NCI-H187 (cell line): ENCODE results near the gene PHF20.
"Not testable (repeated sequence)": the region's sequence is repeated elsewhere in the genome, so short reads cannot be mapped to it uniquely, and the experiment has no call there.

Experiments
- DNase-seq, 2 experiments: peaks; one replicate each; lab custom pipeline; 2025; lab: John Stamatoyannopoulos, UW

The PHF20 gene

GRCh38 chr20:35739294-35740163 lies 32.3 kb upstream of the PHF20 start:
- DNase-seq: no peak

GRCh38 chr20:35741892-35742740 lies 29.7 kb upstream of the PHF20 start, which contains the start of gene RBM39:
TSS of gene RBM39 (minus strand) at chr20:35742260. CDS start at chr20:35740874, 1,386 bp downstream.
- peak; percentile 98 for DNase-seq

- DNase-seq: peak in 1 of 2 experiments; percentile 4
These were observed 28.9 kb upstream of the PHF20 start for GRCh38 chr20:35742741-35743523.

GRCh38 chr20:35743693-35744491 lies 27.9 kb upstream of the PHF20 start:
- DNase-seq: no peak

GRCh38 chr20:35744492-35744841 lies 27.3 kb upstream of the PHF20 start:
- DNase-seq: not testable (repeated sequence)

- DNase-seq: no peak
These were observed 21.2 kb upstream of the PHF20 start for GRCh38 chr20:35750611-35751010.

- no peak for DNase-seq
These were observed 15.4 kb upstream of the PHF20 start for GRCh38 chr20:35756404-35756803.

GRCh38 chr20:35757098-35757705 lies 14.6 kb upstream of the PHF20 start:
- DNase-seq: no peak

GRCh38 chr20:35761548-35761947 lies 10.3 kb upstream of the PHF20 start:
- not testable (repeated sequence) for DNase-seq

- no peak for DNase-seq
These were observed 9.4 kb upstream of the PHF20 start for GRCh38 chr20:35762461-35762860.

GRCh38 chr20:35764936-35765335 lies 6.9 kb upstream of the PHF20 start:
- not testable (repeated sequence) for DNase-seq

GRCh38 chr20:35766843-35767242 lies 5.0 kb upstream of the PHF20 start:
- no peak for DNase-seq

GRCh38 chr20:35767683-35768481 lies 3.9 kb upstream of the PHF20 start:
- no peak for DNase-seq

GRCh38 chr20:35768731-35769664 lies 2.8 kb upstream of the PHF20 start:
- DNase-seq: peak in 1 of 2 experiments; percentile 1

- DNase-seq: no peak
These were observed 487 bp upstream of the PHF20 start for GRCh38 chr20:35771367-35771688.

- no peak for DNase-seq
These were observed 796 bp downstream of the PHF20 start for GRCh38 chr20:35772563-35773058.

GRCh38 chr20:35773154-35773751 lies 1.4 kb downstream of the PHF20 start:
- DNase-seq: no peak

GRCh38 chr20:35774391-35774790 lies 2.6 kb downstream of the PHF20 start:
- DNase-seq: no peak
